HepG2 (cell line): Measurements from ENCODE around the gene RRAD. TPM values are rescaled to one million over a fixed set of nuclear protein-coding genes. Genes with fewer than 3 reads are reported as not detected.
A peak's percentile ranks its signal among the peaks of the same experiment; 100 is the strongest.

ENCODE experiments used
- CEBPG ChIP-seq: IDR thresholded peaks from 2 replicates; pipeline ENCODE4 v1.6.1; 2016
- GATAD2A ChIP-seq: IDR thresholded peaks from 2 replicates; pipeline ENCODE4 v1.6.1; 2016
- HDAC2 ChIP-seq: sonication (generic); formaldehyde crosslinking; IDR thresholded peaks from 2 replicates; pipeline ENCODE4 v1.4.0; 2020; ENCODE audit warnings: missing genetic modification reagents
- HNF4A ChIP-seq: sonication (generic); formaldehyde crosslinking; IDR thresholded peaks from 2 replicates; pipeline ENCODE4 v1.4.0; 2020; ENCODE audit warnings: missing genetic modification reagents
- HOXA3 ChIP-seq: sonication (generic); formaldehyde crosslinking; IDR thresholded peaks from 2 replicates; pipeline ENCODE4 v1.5.0; 2020; ENCODE audit warnings: missing genetic modification reagents
- KLF9 ChIP-seq: IDR thresholded peaks from 2 replicates; pipeline ENCODE4 v1.6.1; 2016; ENCODE audit warnings: low read depth
- NCOA2 ChIP-seq: sonication (generic); formaldehyde crosslinking; IDR thresholded peaks from 2 replicates; pipeline ENCODE4 v1.8.0; 2022; ENCODE audit warnings: inconsistent platforms
- SALL2 ChIP-seq: sonication (generic); formaldehyde crosslinking; IDR thresholded peaks from 2 replicates; pipeline ENCODE4 v1.8.1; 2023; ENCODE audit warnings: mild to moderate bottlenecking, missing genetic modification reagents, inconsistent platforms
- SOX13 ChIP-seq, 3 experiments: fragments of 450-650 bp in 1 of 3; sonication (generic) in 1 of 3; formaldehyde crosslinking in 1 of 3; IDR thresholded peaks in 2 of 3; conservative IDR thresholded peaks in 1 of 3; 2 replicates each; pipeline versions ENCODE4 v1.5.0 to v1.6.1; 2016 to 2020; ENCODE audit warnings: antibody characterized with exemption in 1 of 3, mild to moderate bottlenecking in 1 of 3, missing compliant biosample characterization in 1 of 3, missing genetic modification reagents in 1 of 3, moderate library complexity in 1 of 3
- SP4 ChIP-seq: sonication (generic); formaldehyde crosslinking; IDR thresholded peaks from 2 replicates; pipeline ENCODE4 v1.8.1; 2023; ENCODE audit warnings: mild to moderate bottlenecking, missing genetic modification reagents
- SRSF9 ChIP-seq: fragments of 200-400 bp; formaldehyde crosslinking; IDR thresholded peaks from 2 replicates; pipeline ENCODE4 v1.6.1; 2018; ENCODE audit warnings: borderline replicate concordance, mild to moderate bottlenecking, low read depth, low read length; ENCODE audit not compliant: insufficient read depth, poor library complexity, severe bottlenecking
- U2AF1 ChIP-seq: fragments of 200-400 bp; formaldehyde crosslinking; optimal IDR thresholded peaks from 2 replicates; pipeline ENCODE3; 2017; ENCODE audit warnings: mild to moderate bottlenecking, low read depth, low read length
- ZBTB7B ChIP-seq: sonication (generic); formaldehyde crosslinking; IDR thresholded peaks from 2 replicates; pipeline ENCODE4 v1.4.0; 2020; ENCODE audit warnings: missing genetic modification reagents
- ZFP36L2 ChIP-seq: sonication (generic); formaldehyde crosslinking; IDR thresholded peaks from 2 replicates; pipeline ENCODE4 v1.4.0; 2020; ENCODE audit warnings: missing genetic modification reagents
- ZNF747 ChIP-seq: sonication (generic); formaldehyde crosslinking; IDR thresholded peaks from 2 replicates; pipeline ENCODE4 v1.8.1; 2023; ENCODE audit warnings: missing genetic modification reagents, mild to moderate bottlenecking, borderline replicate concordance
- ZNF768 ChIP-seq: sonication (generic); formaldehyde crosslinking; IDR thresholded peaks from 2 replicates; pipeline ENCODE4 v1.4.0; 2020; ENCODE audit warnings: missing genetic modification reagents
- ZSCAN25 ChIP-seq: sonication (generic); formaldehyde crosslinking; IDR thresholded peaks from 2 replicates; pipeline ENCODE4 v1.8.0; 2022; ENCODE audit warnings: mild to moderate bottlenecking, missing genetic modification reagents
- polyA plus RNA-seq, 8 experiments: library from polyadenylated mRNA; depleted of rRNA in 3 of 8; stranded (reverse) in 7 of 8; unstranded in 1 of 8; fragments of >200 nt; fragmentation: Illumina TruSeq in 4 of 8; extraction: Trizol in 4 of 8; gene quantifications; 2 replicates each; pipeline versions ENCODE4 v1.2.1 to v1.2.3, GENCODE V29; 2011 to 2016; ENCODE audit warnings: low read depth in 4 of 8, missing spikeins in 1 of 8, mixed read lengths in 1 of 8; ENCODE audit not compliant: insufficient read depth in 1 of 8
- total RNA-seq, 5 experiments: library from RNA; depleted of rRNA; stranded (reverse); fragments of >200 nt; fragmentation: Illumina TruSeq; extraction: Trizol; gene quantifications; 2 replicates each; pipeline ENCODE4 v1.2.3, GENCODE V29; 2016; ENCODE audit warnings: low read depth in 1 of 5
- TF ChIP-seq, protein P1 (sequence below): sonication (generic); formaldehyde crosslinking; IDR thresholded peaks from 2 replicates; pipeline ENCODE4 v1.5.0; 2020; ENCODE audit warnings: mild to moderate bottlenecking, missing genetic modification reagents
- TF ChIP-seq, protein P2 (sequence below): sonication (generic); formaldehyde crosslinking; IDR thresholded peaks from 2 replicates; pipeline ENCODE4 v1.4.0; 2020; ENCODE audit warnings: missing genetic modification reagents
- TF ChIP-seq, protein P3 (sequence below), 2 experiments: sonication (generic) in 1 of 2; formaldehyde crosslinking in 1 of 2; IDR thresholded peaks; 2 replicates each; pipeline versions ENCODE4 v1.4.0 to v1.6.1; 2016 to 2020; ENCODE audit warnings: borderline replicate concordance in 1 of 2, low read depth in 1 of 2, mild to moderate bottlenecking in 1 of 2, missing genetic modification reagents in 1 of 2

Gene RRAD
- total and polyA plus RNA-seq, 2 of the 13 experiments (the other 11 are each of a cell fraction or from before 2014, with no cell fraction given) = 0.80 to 1.1 TPM

DNA sequence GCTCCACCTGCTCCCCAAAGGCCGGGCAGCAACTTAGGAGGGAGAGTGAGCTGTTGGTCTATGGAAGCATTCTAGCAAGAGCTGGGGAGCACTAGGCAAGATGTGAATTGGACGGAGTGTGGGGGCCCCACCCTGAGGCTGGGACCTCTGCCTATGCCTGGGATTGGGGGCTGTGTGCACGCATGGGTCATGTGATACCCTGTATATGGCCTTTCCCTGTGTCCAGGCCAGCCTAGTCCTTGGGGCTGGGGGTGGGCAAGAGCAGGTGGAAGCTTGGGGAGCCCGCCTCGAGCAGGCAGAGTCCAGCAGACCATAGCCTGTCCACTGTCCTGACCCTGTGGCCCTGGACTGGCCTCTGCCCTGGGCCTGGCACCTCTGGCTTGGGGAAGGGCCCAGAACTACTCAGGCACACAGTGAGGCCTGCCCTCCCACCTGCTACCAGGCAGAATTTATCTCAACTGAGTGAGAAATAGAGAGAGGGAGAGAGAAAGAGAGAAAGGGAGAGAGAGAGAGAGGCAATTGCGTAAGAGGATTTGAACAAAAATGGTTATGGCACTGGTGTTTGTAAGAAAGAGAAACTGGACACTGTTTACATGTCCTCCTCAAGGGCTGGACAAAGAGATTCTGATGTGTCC, 25.9 kb downstream of the RRAD start (continued):
- TF ChIP-seq HNF4A (CRISPR knock-in tag) (peak; percentile 55), SRSF9 (no peak), ZNF768 (peak; percentile 36; the same call in 1 of the 2 replicates), SP4 (CRISPR knock-in tag) (peak; percentile 42; the same call in 1 of the 2 replicates), KLF9 (CRISPR knock-in tag) (no peak), HDAC2 (CRISPR knock-in tag) (0 out of 2 replicates have a peak, but pooled peaks have one; percentile 25), HOXA3 (0 out of 2 replicates have a peak, but pooled peaks have one; percentile 19), GATAD2A (CRISPR knock-in tag) (peak; percentile 24; the same call in 1 of the 2 replicates), U2AF1 (no peak), CEBPG (CRISPR knock-in tag) (peak; percentile 89), ZSCAN25 (CRISPR knock-in tag) (peak; percentile 53; the same call in 1 of the 2 replicates), SOX13 (IDR thresholded peaks at IDR 0.05) (no peak), SOX13 (CRISPR knock-in tag; conservative IDR thresholded peaks at IDR 0.05 in 1 of 2, IDR thresholded peaks at IDR 0.05 in 1 of 2) (no peak; a peak in 1 of 4 replicates), SALL2 (peak; percentile 44; the same call in 1 of the 2 replicates), ZFP36L2 (no peak), ZNF747 (CRISPR knock-in tag) (peak; percentile 38; the same call in 1 of the 2 replicates), NCOA2 (peak; percentile 18; the same call in 1 of the 2 replicates), ZBTB7B (peak; percentile 30; the same call in 1 of the 2 replicates)
- TF ChIP-seq, protein P1, sequence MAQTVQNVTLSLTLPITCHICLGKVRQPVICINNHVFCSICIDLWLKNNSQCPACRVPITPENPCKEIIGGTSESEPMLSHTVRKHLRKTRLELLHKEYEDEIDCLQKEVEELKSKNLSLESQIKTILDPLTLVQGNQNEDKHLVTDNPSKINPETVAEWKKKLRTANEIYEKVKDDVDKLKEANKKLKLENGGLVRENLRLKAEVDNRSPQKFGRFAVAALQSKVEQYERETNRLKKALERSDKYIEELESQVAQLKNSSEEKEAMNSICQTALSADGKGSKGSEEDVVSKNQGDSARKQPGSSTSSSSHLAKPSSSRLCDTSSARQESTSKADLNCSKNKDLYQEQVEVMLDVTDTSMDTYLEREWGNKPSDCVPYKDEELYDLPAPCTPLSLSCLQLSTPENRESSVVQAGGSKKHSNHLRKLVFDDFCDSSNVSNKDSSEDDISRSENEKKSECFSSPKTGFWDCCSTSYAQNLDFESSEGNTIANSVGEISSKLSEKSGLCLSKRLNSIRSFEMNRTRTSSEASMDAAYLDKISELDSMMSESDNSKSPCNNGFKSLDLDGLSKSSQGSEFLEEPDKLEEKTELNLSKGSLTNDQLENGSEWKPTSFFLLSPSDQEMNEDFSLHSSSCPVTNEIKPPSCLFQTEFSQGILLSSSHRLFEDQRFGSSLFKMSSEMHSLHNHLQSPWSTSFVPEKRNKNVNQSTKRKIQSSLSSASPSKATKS (CRISPR knock-in tag) = 0 out of 2 replicates have a peak, but pooled peaks have one; percentile 64
- TF ChIP-seq, protein P2, sequence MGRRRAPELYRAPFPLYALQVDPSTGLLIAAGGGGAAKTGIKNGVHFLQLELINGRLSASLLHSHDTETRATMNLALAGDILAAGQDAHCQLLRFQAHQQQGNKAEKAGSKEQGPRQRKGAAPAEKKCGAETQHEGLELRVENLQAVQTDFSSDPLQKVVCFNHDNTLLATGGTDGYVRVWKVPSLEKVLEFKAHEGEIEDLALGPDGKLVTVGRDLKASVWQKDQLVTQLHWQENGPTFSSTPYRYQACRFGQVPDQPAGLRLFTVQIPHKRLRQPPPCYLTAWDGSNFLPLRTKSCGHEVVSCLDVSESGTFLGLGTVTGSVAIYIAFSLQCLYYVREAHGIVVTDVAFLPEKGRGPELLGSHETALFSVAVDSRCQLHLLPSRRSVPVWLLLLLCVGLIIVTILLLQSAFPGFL (CRISPR knock-in tag) = no peak
- TF ChIP-seq, protein P3, sequence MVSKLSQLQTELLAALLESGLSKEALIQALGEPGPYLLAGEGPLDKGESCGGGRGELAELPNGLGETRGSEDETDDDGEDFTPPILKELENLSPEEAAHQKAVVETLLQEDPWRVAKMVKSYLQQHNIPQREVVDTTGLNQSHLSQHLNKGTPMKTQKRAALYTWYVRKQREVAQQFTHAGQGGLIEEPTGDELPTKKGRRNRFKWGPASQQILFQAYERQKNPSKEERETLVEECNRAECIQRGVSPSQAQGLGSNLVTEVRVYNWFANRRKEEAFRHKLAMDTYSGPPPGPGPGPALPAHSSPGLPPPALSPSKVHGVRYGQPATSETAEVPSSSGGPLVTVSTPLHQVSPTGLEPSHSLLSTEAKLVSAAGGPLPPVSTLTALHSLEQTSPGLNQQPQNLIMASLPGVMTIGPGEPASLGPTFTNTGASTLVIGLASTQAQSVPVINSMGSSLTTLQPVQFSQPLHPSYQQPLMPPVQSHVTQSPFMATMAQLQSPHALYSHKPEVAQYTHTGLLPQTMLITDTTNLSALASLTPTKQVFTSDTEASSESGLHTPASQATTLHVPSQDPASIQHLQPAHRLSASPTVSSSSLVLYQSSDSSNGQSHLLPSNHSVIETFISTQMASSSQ (IDR thresholded peaks at IDR 0.05; ENCODE audit: low read depth) = no peak
- TF ChIP-seq, protein P3 (CRISPR knock-in tag; IDR thresholded peaks at IDR 0.05; ENCODE audit: borderline replicate concordance) = no peak
